HEK293 (cell line): ENCODE results near the gene TRH.

Experiments
- CTCF ChIA-PET: fragments of 350-600 bp; formaldehyde crosslinking; extraction: SDS; loops from one replicate; lab custom pipeline; 2021; ENCODE audit warnings: antibody characterized with exemption; lab: Yijun Ruan, JAX
- POLR2A ChIA-PET: fragments of 300-600 bp; formaldehyde crosslinking; extraction: SDS; loops from one replicate; lab custom pipeline; 2020; ENCODE audit warnings: antibody characterized with exemption, inconsistent platforms; lab: Yijun Ruan, JAX
- H3K27ac ChIP-seq: fragments of 200-500 bp; sonication (Bioruptor generic); 2 replicates; pipeline ENCODE4 v1.5.1; 2014; ENCODE audit warnings: low read depth, low read length, control low read depth, inconsistent platforms; ENCODE audit errors: extremely low read depth
- H3K36me3 ChIP-seq, 2 experiments: fragments of 200-500 bp in 1 of 2; sonication (Bioruptor generic) in 1 of 2; 1 replicate in 1 of 2; 2 replicates in 1 of 2; pipeline ENCODE4 v1.5.1; 2014 to 2017; ENCODE audit warnings: inconsistent platforms in 2 of 2, low read length in 2 of 2; ENCODE audit not compliant: control insufficient read depth in 2 of 2, insufficient read depth in 1 of 2
- H3K4me1 ChIP-seq: fragments of 200-500 bp; sonication (Bioruptor generic); 2 replicates; pipeline ENCODE4 v1.5.1; 2014; ENCODE audit warnings: mild to moderate bottlenecking, low read length, inconsistent platforms; ENCODE audit not compliant: control insufficient read depth, insufficient read depth
- H3K4me3 ChIP-seq: 2 replicates; pipeline ENCODE4 v1.5.1; 2011; ENCODE audit warnings: low read depth, mild to moderate bottlenecking, control low read depth, low read length, moderate library complexity
- H3K9me3 ChIP-seq: fragments of 200-500 bp; sonication (Bioruptor generic); 2 replicates; pipeline ENCODE4 v1.5.1; 2014; ENCODE audit warnings: low read depth, low read length, inconsistent platforms; ENCODE audit not compliant: control insufficient read depth, insufficient read depth
- ATF2 ChIP-seq: fragments of 450-650 bp; formaldehyde crosslinking; IDR thresholded peaks from 2 replicates; pipeline ENCODE4 v1.5.1; 2016; ENCODE audit warnings: missing biosample characterization, missing genetic modification characterization, low read depth
- CTCF ChIP-seq: fragments of 450-650 bp; formaldehyde crosslinking; IDR thresholded peaks from 2 replicates; pipeline ENCODE4 v1.5.1; 2016; ENCODE audit warnings: missing biosample characterization, missing genetic modification characterization
- GLI2 ChIP-seq: fragments of 450-650 bp; formaldehyde crosslinking; IDR thresholded peaks from 2 replicates; pipeline ENCODE4; 2017; ENCODE audit warnings: missing biosample characterization, missing genetic modification characterization, low read depth, borderline replicate concordance
- GLIS1 ChIP-seq: fragments of 450-650 bp; formaldehyde crosslinking; IDR thresholded peaks from 2 replicates; pipeline ENCODE4 v1.5.1; 2016; ENCODE audit warnings: missing biosample characterization, missing genetic modification characterization
- GLIS2 ChIP-seq: fragments of 450-650 bp; formaldehyde crosslinking; IDR thresholded peaks from 2 replicates; pipeline ENCODE4 v1.5.1; 2016; ENCODE audit warnings: missing biosample characterization, missing genetic modification characterization
- HOXD13 ChIP-seq: sonication (generic); formaldehyde crosslinking; IDR thresholded peaks from 2 replicates; pipeline ENCODE4 v1.8.0; 2022; ENCODE audit warnings: missing genetic modification reagents, borderline replicate concordance
- IKZF3 ChIP-seq: fragments of 450-650 bp; IDR thresholded peaks from 2 replicates; pipeline ENCODE4 v1.5.0; 2018; ENCODE audit warnings: missing biosample characterization, mild to moderate bottlenecking, missing genetic modification characterization, moderate library complexity
- RBAK ChIP-seq: fragments of 450-650 bp; formaldehyde crosslinking; IDR thresholded peaks from 2 replicates; pipeline ENCODE4 v1.5.1; 2016; ENCODE audit warnings: missing biosample characterization, missing genetic modification characterization
- SP3 ChIP-seq: fragments of 450-650 bp; formaldehyde crosslinking; IDR thresholded peaks from 2 replicates; pipeline ENCODE4 v1.5.1; 2016; ENCODE audit warnings: missing biosample characterization, missing genetic modification characterization
- ZBTB6 ChIP-seq: fragments of 450-650 bp; formaldehyde crosslinking; IDR thresholded peaks from 2 replicates; pipeline ENCODE4 v1.5.1; 2017; ENCODE audit warnings: missing biosample characterization, missing genetic modification characterization
- ZFP3 ChIP-seq: fragments of 450-650 bp; formaldehyde crosslinking; IDR thresholded peaks from 2 replicates; pipeline ENCODE4 v1.5.1; 2016; ENCODE audit warnings: low read depth, missing biosample characterization, missing genetic modification characterization
- ZFP69B ChIP-seq: fragments of 450-650 bp; formaldehyde crosslinking; IDR thresholded peaks from 2 replicates; pipeline ENCODE4 v1.5.1; 2016; ENCODE audit warnings: missing biosample characterization, missing genetic modification characterization
- ZNF2 ChIP-seq: fragments of 450-650 bp; formaldehyde crosslinking; IDR thresholded peaks from 2 replicates; pipeline ENCODE4 v1.5.1; 2016; ENCODE audit warnings: missing biosample characterization, missing genetic modification characterization
- ZNF335 ChIP-seq: fragments of 450-650 bp; formaldehyde crosslinking; conservative IDR thresholded peaks from 2 replicates; pipeline ENCODE4 v1.5.1; 2016; ENCODE audit warnings: missing biosample characterization, missing genetic modification characterization
- ZNF433 ChIP-seq: fragments of 450-650 bp; formaldehyde crosslinking; IDR thresholded peaks from 2 replicates; pipeline ENCODE4 v1.5.1; 2016; ENCODE audit warnings: missing biosample characterization, missing genetic modification characterization, low read depth
- ZNF501 ChIP-seq: fragments of 450-650 bp; formaldehyde crosslinking; IDR thresholded peaks from 2 replicates; pipeline ENCODE4 v1.5.1; 2016; ENCODE audit warnings: missing biosample characterization, missing genetic modification characterization
- ZNF571 ChIP-seq: fragments of 450-650 bp; formaldehyde crosslinking; IDR thresholded peaks from 2 replicates; pipeline ENCODE4 v1.5.0; 2017; ENCODE audit warnings: missing biosample characterization, missing genetic modification characterization
- ZNF654 ChIP-seq: fragments of 450-650 bp; formaldehyde crosslinking; IDR thresholded peaks from 2 replicates; pipeline ENCODE4 v1.5.1; 2016; ENCODE audit warnings: low read depth, missing biosample characterization, missing genetic modification characterization

Gene TRH

GRCh38 chr3:129942296-129942695 is 32.2 kb upstream of the TRH start:
- TF ChIP-seq HOXD13 (CRISPR knock-in tag) (no peak), IKZF3 (tag by site-specific recombination) (0 out of 2 replicates have a peak, but pooled peaks have one; percentile 13), ZNF2 (tag by site-specific recombination) (no peak), GLIS2 (tag by site-specific recombination) (0 out of 2 replicates have a peak, but pooled peaks have one; percentile 11), ZNF571 (no peak), CTCF (tag by site-specific recombination) (peak; percentile 66; the same call in 1 of the 2 replicates), SP3 (tag by site-specific recombination) (no peak), ZNF654 (tag by site-specific recombination) (peak; percentile 52), GLIS1 (tag by site-specific recombination) (peak; percentile 21; the same call in 1 of the 2 replicates), ZNF335 (tag by site-specific recombination) (peak; percentile 94)
- Histone ChIP-seq H3K4me3 (no peak overlapping the region), H3K9me3 (no peaks in the 10 kb centered on the region), H3K36me3 (no peaks in the 10 kb centered on the region), H3K4me1 (no peaks in the 10 kb centered on the region), H3K27ac (no peak overlapping the region)
- ChIA-PET CTCF (interaction anchor here (0.5 to 4.1 kb wide), 27 partner anchors 9 to 860 kb away, joined by 3 to 54 read pairs (median 4); no protein-coding TSS in a partner anchor), POLR2A (interaction anchor here (0.9 kb wide), 1 partner anchor 164 kb away, joined by 3 read pairs; no protein-coding TSS in a partner anchor)

GRCh38 chr3:129943020-129943419 is 31.5 kb upstream of the TRH start:
- no peaks in the 10 kb centered on the region for H3K4me1 ChIP-seq
- H3K9me3 ChIP-seq: no peaks in the 10 kb centered on the region
- TF ChIP-seq RBAK (tag by site-specific recombination) (no peak), ATF2 (tag by site-specific recombination) (peak; percentile 63)
- TF ChIP-seq, all 188 proteins: peak for 1
- H3K27ac ChIP-seq: no peak overlapping the region
- H3K4me3 ChIP-seq: no peak overlapping the region
- ChIA-PET POLR2A (no interaction called here), CTCF (interaction anchor here (0.5 to 4.1 kb wide), 24 partner anchors 8 to 859 kb away, joined by 3 to 54 read pairs (median 3); no protein-coding TSS in a partner anchor)
- no peaks in the 10 kb centered on the region for H3K36me3 ChIP-seq

GRCh38 chr3:129944709-129945108 is 29.8 kb upstream of the TRH start:
- TF ChIP-seq ZNF433 (tag by site-specific recombination) (no peak), GLI2 (tag by site-specific recombination) (no peak), ZFP3 (no peak), ZFP69B (tag by site-specific recombination) (no peak), ZNF501 (no peak), ZBTB6 (tag by site-specific recombination) (no peak)
- CTCF ChIA-PET: interaction anchor here (0.6 to 1.6 kb wide), 2 partner anchors 86 to 161 kb away, joined by 4 to 9 read pairs; no protein-coding TSS in a partner anchor
- Histone ChIP-seq H3K36me3 (no peaks in the 10 kb centered on the region), H3K9me3 (no peaks in the 10 kb centered on the region), H3K27ac (no peak overlapping the region), H3K4me3 (no peak overlapping the region), H3K4me1 (no peaks in the 10 kb centered on the region)
- POLR2A ChIA-PET: no interaction called here
